Subcutaneous adipose tissue (tissue), 4 donors: ENCODE results near the gene RABGAP1. TPM values are rescaled to one million over a fixed set of nuclear protein-coding genes. Genes with fewer than 3 reads are reported as not detected.

ENCODE experiments used
- total RNA-seq, 4 donors: library from RNA; depleted of rRNA; stranded (reverse); fragments of >200 nt; gene quantifications; one replicate each; pipeline ENCODE4 v1.1.0, GENCODE V29; 2016
- TF ChIP-seq, protein P1 (sequence below): fragments of 450-650 bp; IDR thresholded peaks from one replicate; pipeline ENCODE4 v1.5.1; 2016; ENCODE audit warnings: low read depth, mild to moderate bottlenecking, control low read depth, antibody characterized with exemption, moderate library complexity

RABGAP1 gene
- total RNA-seq = 10 to 100 TPM; 47.4 to 65.4 (median 52.8) TPM

GRCh38 chr9:122940749-122941581 lies at the start of gene RABGAP1:
RABGAP1 (plus strand) TSS chr9:122941020; CDS start chr9:122957060, 16,040 bp downstream.
- TF ChIP-seq, protein P1, sequence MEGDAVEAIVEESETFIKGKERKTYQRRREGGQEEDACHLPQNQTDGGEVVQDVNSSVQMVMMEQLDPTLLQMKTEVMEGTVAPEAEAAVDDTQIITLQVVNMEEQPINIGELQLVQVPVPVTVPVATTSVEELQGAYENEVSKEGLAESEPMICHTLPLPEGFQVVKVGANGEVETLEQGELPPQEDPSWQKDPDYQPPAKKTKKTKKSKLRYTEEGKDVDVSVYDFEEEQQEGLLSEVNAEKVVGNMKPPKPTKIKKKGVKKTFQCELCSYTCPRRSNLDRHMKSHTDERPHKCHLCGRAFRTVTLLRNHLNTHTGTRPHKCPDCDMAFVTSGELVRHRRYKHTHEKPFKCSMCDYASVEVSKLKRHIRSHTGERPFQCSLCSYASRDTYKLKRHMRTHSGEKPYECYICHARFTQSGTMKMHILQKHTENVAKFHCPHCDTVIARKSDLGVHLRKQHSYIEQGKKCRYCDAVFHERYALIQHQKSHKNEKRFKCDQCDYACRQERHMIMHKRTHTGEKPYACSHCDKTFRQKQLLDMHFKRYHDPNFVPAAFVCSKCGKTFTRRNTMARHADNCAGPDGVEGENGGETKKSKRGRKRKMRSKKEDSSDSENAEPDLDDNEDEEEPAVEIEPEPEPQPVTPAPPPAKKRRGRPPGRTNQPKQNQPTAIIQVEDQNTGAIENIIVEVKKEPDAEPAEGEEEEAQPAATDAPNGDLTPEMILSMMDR = no peak

DNA sequence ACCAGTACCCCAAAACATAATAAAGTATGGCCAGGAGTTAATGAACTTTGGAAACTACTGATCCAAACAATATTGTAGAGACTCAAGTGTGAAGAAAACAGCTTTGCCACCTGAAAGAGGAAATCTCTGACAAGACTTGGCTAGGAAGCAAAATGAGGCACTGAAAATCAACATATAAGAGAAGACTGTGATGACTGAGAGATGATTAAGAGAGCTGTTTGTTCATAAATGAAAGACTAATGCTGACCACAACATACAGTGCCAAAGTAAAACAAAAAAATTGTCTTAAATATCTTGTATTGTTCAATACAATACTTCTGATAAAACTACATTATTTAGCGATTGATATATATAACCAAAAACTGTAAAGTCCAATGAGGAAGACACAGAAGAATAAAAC lies 42.9 kb upstream of the RABGAP1 start:
- TF ChIP-seq, protein P1 = no peak

GRCh38 chr9:122900791-122901190 lies 40.0 kb upstream of the RABGAP1 start:
- TF ChIP-seq, protein P1 = no peak

GRCh38 chr9:122904466-122904822 lies 36.4 kb upstream of the RABGAP1 start:
- TF ChIP-seq, protein P1 = no peak

DNA sequence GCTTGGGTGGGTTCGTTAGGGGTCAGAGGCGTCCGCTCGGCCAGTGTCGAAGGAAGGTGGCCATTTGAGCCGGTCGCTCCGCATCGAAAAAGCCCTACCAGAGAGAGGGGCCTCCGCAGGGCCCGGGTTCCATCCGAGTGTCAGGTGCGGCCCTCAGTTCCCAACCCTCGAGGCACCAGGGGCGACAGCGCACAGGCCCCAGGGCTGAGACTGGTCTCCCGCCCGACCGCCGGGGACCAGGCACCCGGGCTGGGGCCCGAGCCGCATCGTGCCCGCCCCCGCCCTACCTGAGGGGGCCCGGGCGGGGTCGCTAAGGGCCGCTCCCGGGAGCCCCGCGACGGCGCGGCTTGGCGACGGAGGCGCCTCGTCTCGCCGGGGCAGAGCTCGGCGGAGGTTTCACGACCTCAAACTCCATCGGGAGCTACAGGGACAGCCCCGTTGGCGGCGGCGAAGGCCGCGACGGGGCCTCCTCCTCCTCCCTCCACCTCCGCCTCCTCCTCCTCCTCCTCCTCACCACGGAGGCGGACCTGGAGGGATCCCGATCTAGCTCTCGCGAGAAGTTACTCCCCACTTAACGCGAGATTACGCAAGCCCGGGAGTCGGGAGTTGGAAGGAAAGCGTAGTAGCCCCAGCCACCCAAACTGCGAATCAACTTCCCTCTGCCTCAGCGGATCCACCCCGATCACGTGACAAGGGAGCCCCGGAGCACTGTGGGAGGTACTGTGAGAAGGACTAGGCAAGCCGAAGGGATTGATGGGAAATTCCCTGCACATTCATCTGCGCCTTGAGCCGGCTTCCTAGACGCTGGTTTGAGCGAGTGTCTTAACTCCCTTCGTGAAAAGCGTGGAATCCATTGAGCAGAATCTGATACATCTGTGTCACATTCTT lies 35.8 kb upstream of the RABGAP1 start, which contains the start of gene RC3H2:
RC3H2 (minus strand) TSS at position 537 of the 888 bp plus-strand sequence. CDS start 7,850 bp downstream, outside the sequence.
- TF ChIP-seq, protein P1 = no peak

DNA sequence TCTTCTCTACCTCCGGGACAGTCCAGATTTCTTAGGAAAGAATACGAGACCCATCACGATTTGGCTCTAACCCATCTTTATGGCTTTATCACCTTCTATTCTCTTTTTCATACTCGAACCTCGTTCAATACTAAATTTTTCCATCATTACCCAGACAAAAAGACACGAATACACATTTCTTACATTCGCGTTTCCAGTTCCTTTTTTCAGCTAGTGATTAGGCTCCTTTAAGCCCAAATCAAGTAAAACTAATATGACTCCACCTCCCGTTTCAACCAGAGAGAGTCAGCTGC lies 28.2 kb upstream of the RABGAP1 start:
- TF ChIP-seq, protein P1 = no peak
